HG03280 (cell line): ENCODE data around the gene MRRF.

Source experiments
- ATAC-seq: cut with Tn5 transposase; IDR thresholded peaks from one replicate; pipeline ENCODE4 v1.9.1; 2021; ENCODE audit warnings: mild to moderate bottlenecking, moderate library complexity; ENCODE audit not compliant: unreplicated experiment

The MRRF gene, protein sequence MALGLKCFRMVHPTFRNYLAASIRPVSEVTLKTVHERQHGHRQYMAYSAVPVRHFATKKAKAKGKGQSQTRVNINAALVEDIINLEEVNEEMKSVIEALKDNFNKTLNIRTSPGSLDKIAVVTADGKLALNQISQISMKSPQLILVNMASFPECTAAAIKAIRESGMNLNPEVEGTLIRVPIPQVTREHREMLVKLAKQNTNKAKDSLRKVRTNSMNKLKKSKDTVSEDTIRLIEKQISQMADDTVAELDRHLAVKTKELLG

DNA sequence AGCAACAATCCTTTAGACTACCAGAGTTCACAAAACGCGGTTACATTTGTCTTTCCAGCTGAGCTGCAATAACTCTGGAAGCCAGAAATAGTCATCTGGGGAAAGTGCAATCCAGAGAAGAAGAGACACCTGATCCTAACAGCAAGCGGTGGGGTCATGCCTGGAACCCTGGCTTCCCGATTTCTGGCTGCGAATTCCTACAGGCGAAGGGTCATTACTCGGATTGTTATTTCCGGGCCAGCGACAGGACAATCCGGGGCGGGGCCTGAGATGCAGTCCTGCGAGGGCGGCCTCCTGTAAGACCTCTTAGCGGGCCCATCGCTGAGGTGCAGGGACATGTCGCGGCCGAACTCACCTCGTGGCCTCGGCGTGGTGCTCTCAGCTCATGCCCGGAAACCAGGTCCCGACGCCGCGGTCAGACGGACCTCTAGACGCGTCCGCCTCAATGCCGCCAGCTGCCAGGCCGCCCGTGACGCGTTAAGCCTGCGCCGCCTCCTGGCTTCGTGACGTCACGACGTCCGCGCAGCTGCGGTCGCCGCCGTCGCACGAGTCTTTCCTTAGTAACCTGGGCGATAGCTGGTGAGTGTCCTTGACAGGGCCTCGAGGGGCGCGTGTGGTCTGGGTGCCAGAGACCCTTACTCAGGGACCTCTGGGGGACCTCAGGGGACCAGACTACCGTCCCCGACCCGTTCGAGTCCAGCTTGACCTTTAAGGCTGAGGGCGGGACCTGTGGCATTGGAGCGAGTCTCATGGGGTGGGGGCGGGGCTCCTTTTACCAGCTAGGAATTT, at the start of gene MRRF, which contains the start of gene RBM18:
MRRF (plus strand) TSS at position 523 of the 789 bp plus-strand sequence. CDS start 6,010 bp downstream, outside the sequence.
RBM18 (minus strand) TSS at position 481 of the 789 bp plus-strand sequence. CDS start 3,348 bp downstream, outside the sequence.
- peak; percentile 86 for ATAC-seq

DNA sequence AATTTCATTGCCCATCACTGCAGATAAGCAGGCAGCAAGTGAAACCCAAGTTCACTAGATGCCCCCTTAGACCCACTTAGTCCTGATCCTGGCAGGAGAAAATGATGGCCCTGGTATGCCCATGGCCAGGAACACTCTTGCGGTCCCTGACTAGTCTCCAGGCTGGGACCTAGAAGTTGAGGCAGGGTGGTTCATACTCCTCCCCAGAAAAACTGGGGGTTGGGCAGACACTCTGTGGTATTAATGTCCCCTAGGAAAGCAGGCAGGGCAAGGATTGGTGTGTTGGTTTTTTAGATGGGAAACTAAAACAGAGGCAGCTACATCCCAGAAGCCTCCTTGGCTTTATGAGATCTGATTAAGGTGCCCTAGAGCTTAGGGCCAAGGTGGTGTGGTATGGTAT, 49.0 kb upstream of the MRRF start:
- no peak for ATAC-seq

DNA sequence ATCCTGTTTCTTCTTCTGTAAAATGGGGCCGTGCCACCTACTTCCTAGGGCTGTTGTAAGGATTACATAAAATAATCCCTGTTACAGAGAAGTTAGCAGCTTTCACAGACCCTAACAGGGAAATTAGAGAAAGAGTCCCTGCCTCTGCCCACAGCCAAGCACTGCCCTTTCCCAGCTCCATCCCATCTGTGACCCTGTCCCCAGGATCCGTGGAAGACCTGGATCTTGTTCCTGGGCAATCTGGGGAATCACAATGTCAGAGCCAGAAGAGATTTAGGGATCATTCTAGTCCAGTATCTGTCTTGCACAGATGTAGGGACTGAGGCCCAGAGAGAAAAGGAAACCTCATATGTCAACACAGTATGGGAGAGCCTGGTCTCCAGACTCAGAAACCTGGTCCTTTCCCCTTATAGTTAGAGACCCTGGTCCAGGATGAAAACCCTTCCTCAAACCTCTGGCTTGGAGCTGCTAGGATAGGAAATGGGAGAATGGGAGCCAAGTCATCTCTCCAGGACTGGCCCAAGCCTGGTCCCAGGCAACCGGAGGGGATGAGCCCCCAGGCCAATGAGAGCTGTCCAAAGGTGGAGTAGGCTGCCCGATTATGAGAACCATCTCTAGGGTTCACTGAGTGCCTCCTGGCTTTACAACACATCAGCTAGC, 48.4 kb upstream of the MRRF start:
- ATAC-seq = no peak

DNA sequence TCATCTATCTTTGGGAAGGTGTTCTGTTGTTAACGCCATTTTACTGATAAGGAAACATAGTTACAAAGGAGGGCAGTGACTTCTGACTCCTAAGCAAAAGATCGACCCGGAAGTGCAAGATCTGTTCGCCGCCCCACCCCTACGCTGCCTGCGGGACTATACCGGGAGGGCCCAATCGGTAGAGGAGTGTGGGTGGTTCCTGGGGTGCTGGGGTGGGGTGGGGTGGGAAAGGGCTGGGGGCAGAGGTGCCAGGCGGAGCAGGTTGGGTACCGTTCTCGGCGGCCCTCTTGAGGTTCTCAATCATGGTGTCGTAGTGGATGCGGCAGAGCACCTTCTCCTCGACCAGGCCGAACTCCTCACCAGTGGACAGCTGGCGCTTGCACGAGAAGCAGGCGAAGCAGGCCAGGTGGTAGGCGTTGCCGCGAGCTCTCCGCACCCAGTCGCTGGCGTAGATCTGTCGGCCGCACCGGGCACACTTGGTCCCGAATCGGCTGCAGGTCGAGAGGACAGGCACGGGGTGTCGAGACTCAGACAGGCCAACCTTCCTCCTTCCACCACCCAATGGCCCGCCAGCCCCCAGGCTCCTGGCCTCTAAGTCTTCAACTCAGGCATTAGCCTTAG, 47.8 kb upstream of the MRRF start:
- ATAC-seq = no peak

DNA sequence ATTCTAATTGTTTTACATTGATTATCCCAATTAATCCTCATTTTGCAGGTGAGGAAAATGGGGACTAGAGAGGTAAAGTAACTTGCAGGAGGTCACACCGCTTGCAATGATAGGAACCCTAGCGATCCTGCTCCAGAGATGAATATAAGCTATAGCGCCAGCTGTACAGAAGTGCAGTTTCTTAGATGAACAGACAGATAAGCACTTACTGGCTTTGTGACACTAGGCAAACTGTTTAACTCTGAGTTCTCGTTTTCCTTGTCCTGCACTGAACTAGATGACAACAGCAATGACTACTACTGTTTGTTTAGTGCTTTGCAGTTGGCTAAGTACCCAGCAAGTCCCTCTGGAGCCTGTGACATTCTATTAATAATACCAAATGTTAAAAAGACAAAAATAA, 47.0 kb upstream of the MRRF start:
- ATAC-seq = no peak

DNA sequence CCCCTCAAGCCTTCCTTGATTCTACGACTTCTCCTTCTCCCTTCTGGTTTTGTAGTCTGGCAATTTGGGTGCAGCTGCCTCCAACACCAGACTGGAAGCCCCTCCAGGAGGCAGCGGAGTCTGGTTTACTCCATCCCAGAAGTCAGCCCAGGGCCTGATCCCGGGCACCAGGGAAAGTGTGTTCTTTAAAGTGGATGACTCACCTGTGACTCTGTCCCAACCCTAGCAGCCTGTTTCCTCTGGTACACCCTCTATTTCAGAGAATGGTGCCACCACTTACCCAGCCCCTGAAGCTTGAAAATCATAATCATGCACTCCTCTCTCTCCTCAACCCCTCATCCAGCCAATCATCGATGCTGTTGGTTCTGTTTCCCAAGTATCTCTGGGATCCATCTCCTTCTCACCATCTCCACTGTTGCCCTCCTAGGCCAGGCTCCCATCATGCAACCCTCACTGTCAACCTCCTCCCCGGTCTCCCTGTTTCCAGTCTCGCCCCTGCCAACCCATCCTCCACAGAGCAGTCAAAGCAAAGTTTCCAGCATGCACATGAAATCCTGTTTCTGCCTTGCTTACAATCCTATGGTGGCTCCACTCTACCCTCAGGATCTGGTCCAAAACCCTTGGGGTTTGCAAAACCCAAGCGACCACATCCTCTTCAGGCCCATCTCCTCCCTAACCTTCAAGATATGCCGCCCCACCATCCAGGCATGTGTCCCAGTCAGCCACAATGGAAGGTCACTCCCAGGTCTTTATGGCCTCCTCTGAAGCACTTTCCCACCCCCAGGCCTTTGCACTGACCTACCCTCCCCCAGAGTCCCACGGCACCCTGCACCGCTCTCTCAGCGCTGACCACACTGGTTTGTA, 46.4 kb upstream of the MRRF start:
- ATAC-seq = no peak

DNA sequence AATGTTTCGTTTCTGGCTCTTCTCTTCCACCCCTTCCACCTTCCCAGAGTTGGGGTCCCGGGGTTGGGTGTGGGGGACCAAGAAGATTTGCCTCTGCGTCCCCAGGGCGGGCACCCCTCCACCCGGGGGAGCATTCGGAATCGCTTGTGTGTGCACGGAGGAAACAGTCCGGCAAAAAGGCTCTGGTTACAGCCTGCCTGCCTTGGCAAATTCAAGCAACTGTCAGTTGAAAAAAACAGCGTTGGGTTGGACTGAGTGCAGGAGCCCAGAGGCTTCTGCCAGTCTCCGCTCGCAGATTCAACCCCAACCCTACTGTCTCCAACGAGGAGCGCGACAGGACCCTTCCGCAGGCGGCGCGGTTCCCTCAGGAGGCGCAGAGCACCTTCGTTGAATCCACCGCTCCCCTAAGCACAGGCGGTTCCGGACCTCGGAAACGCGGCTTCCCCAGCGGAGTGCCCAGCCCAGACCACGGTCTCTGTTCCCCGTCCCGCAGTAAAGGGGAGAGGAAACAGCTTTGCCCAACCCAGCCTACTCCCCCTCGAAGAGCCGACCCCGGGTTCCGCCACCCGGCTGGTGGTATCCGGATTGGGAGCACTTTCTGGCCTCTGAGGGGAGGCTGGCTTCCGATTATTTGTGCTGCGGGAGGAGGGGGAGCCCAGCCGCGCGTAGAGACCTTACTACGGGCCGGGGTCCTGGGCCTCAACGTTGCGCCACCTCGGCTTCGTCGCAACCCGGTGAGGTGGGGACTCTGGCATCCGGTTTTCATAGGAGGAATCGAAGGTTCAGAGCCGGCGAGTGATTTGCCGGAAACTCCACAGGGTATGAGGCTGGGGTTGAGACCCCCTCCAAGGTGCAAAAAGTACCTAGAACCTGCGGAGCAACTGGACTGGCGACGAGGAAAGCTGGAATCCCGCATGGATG, 45.5 kb upstream of the MRRF start:
- no peak for ATAC-seq

DNA sequence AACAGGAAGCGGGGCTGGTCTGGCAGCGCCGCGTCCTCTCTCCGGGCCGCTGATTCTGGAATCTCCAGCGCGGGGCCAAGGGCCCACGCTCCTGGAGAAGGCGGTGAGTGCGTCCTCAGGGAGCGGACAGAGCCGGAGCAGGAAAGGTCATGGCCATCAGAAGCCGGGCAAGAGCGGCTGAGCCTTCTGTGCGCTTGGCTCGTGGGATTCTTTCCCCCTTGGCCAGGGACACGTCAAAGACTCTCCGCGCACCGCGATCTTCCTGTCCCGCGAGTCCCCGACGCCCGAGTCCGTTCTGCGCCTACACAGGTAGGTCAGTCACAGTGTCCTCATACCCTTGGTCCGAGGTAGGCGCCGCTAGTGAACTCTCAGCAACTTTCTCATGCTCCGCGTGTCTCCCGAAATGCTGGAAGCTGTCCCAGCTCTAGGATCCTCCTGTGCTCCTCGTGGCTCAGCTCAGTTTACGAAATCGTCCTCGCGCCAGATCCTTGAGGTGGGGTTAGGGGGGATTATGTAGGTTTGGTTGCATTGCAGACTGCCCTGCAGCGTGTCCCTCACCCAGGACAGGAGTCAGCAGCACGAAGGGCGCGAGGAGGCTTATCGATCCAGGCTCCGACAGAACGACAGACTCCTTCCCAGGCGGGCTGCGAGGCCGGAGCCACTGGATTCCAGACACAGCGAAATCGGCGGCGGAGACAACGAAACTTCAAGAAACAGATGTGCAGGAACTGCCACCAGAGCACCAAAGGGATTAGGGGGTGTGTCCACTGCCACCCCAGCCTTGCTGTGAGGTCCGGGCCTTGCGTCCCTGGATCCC, 44.6 kb upstream of the MRRF start:
- no peak for ATAC-seq

DNA sequence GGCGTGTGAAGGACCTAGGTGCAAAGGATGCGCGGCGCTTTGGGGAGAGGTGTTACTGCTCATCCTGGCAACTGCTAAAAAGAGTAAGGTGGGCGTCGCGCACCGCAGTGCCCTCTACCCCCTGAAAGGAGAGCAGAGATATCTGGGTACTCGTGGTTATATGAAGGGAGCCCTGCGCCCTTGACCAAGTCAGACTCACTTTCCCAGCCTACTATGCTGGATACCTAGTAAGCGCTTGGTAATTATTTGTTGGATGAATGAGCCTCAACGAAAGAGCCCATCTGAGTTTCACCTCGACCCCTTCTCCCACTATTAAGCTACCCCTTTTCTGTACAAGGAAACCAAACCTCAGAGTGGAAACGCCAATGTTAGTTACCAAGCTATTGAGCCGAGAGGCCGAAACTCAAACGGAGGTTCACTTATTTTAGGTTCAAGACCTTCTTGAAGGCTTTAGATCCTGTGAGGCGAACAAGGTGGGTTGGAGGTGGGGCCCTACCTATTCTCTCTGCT, 44.0 kb upstream of the MRRF start:
- no peak for ATAC-seq

DNA sequence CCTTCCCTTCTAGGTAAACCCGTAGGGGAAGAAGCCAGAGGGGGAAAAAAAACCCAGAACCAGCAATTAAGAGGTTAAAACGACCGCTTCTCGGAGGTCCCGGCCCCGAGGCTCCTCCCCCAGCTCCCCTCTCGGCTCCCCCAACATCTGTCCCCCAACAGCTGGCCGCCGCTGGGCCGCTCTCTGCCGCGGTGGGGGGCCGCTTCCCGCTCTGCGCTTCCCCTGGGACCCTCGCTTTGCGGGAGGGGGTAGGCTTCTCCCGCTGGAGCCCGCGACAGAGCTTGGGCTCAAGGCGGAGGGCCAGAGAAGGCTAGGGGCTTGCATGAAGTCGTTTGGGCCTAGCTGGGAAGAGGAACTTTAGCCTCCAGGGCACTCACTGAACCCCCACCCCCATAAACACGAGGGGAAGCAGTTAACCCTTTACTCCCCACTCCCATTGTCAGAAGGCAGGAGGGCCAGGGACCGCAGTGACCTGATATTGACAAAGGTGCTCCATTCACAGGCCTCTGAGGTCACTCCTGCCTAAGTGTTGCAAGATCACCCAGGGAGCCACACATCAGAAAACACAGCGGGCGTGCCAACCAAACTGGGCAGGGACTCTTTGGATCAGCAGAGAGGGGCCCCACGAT, 43.4 kb upstream of the MRRF start:
- ATAC-seq = no peak

DNA sequence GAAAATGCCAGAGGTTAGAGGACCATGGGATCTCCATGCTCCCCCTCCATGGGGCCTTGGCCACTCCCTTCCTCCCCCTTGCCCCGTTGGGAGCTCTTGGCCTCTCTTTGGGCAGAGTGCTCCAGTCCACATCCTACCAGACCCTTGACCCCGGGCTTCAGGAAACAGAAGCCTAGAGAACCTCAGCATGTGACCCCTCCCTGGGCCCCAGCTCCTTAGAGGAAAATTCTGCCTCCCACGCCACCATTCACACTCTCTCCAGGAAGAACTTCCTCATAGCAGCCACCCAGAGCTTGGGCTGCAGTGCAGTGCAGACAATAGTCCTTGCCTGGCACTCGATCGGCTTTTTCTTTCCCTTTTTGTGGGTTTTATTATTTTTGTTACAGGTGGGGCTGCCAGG, 41.9 kb upstream of the MRRF start:
- ATAC-seq = no peak

DNA sequence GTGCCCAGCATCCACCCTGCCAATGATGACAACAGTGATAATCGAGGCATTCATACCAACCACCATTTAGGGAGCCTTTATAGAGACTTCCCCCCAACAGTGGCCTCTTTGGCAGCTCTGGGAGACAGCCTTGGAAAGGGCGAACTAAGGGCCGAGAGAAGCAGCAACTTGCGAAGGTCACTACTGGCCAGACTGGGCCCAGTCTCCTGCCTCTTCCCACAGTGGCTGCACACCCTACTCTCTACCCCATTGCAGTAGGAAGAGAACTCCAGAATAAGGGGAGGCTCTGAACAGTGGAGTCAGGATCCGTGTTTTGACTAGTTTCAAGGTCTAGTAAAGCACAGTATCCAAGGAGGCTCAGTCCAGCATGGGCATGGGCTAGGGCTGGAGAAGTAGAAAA, 41.2 kb upstream of the MRRF start:
- ATAC-seq = no peak

DNA sequence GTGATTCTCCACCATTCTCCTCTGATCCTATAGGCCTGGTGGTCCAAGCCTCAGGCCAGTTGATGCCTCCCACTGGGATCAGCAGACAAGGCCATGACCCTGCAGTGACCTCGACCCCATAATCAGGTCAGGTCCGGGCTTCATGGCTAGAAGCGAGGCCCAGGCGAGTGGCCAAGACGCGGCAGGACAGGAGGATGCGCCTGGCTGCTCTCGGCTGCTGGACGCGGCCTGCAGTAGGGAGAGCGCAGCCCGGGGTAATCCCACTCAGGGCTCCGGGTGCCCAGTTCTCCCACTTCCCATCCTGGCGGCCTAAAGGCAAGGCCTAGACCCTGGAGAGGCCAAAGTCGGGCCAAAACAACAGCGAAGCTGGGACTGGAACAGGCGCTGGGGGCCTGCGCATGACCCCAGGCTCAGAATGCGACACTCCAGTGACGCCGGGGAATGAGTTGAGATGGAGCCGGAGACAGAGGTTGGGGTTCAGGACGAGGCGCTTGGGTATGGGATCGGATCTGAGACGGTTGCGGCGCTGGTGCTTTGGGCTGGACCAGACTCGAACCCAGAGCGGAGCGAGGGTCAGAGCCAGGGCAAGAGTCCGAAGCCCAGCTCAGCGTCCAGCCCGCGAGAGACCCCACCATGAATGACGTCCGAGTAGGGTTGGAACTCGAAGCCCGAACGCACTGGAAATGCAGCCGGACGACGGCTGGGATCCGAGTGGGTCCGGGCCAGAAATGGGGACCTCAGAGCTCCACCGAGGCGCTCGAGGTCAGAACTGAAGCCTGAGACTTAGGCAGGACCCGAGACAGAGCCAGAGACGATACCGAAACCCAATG, 39.2 kb upstream of the MRRF start:
- ATAC-seq = no peak

DNA sequence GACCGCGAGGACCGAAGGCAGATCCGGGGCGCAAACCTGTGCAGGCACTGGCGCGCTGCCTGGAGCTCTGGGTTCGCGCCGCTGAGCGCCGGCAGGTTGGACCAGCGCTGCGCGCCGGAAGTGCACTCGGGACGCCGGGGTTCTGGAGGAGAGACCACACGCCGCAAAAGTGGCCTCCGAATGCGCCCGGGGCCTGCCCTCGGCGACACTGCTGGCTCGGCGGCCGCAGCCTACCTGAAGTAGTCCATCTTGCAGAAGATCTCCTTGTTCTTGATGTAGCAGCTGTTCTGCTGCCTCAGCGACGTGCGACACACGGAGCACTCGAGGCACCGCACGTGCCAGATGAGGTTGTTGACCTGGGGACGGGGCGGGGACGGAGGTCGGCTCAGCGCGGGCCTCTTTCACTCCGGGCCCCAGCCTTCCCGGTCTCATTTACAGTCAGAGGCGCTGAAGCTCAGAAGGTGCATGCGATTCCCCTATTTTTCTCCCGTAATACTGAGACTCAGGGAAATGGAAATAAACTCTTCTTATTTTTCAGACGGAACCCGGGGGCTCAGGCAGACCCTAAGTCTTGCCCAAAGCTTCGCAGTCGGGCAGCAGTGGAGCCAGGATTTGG, 38.4 kb upstream of the MRRF start:
- ATAC-seq = no peak

DNA sequence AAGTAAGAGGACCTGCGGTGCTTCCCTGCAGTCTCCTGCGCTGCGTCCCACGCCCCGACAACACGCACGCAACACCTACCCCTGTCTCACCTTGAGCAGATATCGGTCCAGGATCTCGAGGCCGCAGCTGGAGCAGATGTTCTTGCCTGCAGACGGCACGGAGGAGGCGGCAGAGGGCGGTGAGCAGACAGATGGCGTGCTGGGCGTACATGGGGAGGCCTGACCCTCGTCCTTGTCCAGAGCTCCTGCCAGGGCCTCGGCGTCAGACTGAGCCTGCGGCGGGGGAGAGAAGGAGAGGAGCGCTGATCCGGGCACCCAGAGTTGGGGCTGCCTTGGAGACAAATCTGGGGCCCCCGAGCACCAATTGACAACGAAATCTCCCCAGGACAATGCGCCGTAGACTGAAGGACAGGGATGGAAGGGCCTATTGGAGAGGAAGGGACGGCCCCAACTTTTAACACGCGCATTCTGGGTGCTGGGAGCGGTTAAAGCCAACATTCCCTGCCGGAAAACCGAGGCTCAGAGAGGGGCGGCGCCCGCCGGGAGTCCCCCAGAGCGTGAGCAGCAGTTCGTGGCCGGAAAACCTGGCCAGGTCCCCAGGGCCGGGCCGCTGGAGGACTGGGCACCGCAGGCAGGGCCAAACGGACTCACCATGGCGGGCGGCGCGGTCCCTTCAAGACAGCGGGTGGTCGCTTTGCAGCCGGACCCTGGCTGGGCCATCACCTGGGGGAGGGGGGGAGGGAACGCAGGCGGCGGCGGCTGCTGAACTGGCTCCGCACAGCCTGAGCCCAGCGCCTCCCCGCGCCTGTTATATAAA, 37.7 kb upstream of the MRRF start:
- ATAC-seq = no peak

DNA sequence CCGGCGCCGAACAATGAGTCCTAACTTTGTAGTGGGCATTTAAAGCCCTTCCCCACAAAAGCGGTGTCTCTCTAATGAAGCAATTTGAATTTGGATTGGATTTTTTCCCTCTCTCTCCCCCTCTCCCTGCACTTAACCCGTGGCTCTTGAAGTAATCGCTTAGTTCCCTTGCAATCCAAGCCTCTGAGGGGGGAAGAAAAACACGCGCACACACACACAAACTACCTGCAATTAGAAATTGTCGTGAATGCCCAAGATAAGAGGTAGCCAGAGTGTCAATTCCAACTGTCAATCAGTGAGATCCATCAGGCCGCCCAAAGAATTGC, 37.1 kb upstream of the MRRF start:
- ATAC-seq = no peak
